ENCODE data around the gene KIDINS220.

The KIDINS220 gene

DNA sequence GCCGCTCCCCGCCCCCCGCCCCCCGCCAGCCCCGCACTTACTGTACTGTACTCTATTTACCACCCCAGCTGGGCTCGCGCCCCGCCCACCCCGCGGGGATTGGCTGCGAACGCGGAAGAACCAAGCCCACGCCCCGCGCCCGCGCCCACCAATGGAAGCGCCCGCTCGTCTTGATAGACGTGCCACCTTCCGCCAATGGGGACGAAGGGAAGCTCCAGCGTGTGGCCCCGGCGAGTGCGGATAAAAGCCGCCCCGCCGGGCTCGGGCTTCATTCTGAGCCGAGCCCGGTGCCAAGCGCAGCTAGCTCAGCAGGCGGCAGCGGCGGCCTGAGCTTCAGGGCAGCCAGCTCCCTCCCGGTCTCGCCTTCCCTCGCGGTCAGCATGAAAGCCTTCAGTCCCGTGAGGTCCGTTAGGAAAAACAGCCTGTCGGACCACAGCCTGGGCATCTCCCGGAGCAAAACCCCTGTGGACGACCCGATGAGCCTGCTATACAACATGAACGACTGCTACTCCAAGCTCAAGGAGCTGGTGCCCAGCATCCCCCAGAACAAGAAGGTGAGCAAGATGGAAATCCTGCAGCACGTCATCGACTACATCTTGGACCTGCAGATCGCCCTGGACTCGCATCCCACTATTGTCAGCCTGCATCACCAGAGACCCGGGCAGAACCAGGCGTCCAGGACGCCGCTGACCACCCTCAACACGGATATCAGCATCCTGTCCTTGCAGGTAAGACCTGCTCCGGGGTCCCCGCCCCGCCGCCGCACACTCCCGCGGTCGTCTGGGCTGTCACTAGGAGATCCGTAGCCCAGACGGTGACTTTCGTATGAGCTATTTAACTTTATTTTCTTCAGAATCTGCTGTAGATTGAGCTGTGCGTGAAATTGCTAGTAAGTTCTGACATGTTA lies 155.4 kb downstream of the KIDINS220 start, which contains the start of gene ID2:
Gene ID2, plus strand, starts transcription at position 271 of the 907 bp plus-strand sequence. Its CDS starts 110 bp downstream, at position 381.
- Histone ChIP-seq H3K36me3 (ENCODE audit: control insufficient read depth, insufficient read depth, low read length) (no peaks in the 10 kb centered on the region), H3K4me1 (ENCODE audit: control insufficient read depth, insufficient read depth, low read length) (peaks cover 4% of the 10 kb centered on the region; the same call in 1 of the 2 replicates), H3K9me3 (ENCODE audit: control insufficient read depth, insufficient read depth, low read length) (no peaks in the 10 kb centered on the region), H3K4me3 (ENCODE audit: low read length) (peak within 1 kb of the TSS; percentile 64), H3K27me3 (ENCODE audit: control insufficient read depth, insufficient read depth, low read length) (peaks cover 10% of the 10 kb centered on the region; the same call in 1 of the 2 replicates), H3K27ac (ENCODE audit: low read length) (no peak within 1 kb of the TSS)
- DNase-seq (ENCODE audit: low read depth, low spot score) = peak; percentile 87
- WGBS (ENCODE audit: insufficient coverage, insufficient read length) = no CpG with 5 or more reads among the region's 70 CpGs

GRCh38 chr2:8680822-8681760 lies 156.3 kb downstream of the KIDINS220 start:
- WGBS (ENCODE audit: insufficient coverage, insufficient read length) = no CpG with 5 or more reads among the region's 30 CpGs
- no peak for DNase-seq (ENCODE audit: low read depth, low spot score)
- Histone ChIP-seq H3K36me3 (ENCODE audit: control insufficient read depth, insufficient read depth, low read length) (no peaks in the 10 kb centered on the region), H3K9me3 (ENCODE audit: control insufficient read depth, insufficient read depth, low read length) (no peaks in the 10 kb centered on the region), H3K27me3 (ENCODE audit: control insufficient read depth, insufficient read depth, low read length) (peaks cover 18% of the 10 kb centered on the region), H3K4me3 (ENCODE audit: low read length) (peak overlapping the region; percentile 34; the same call in 1 of the 2 replicates), H3K4me1 (ENCODE audit: control insufficient read depth, insufficient read depth, low read length) (peaks cover 8% of the 10 kb centered on the region; the same call in 1 of the 2 replicates), H3K27ac (ENCODE audit: low read length) (no peak overlapping the region)

GRCh38 chr2:8679827-8680731 lies 157.3 kb downstream of the KIDINS220 start:
- H3K27ac ChIP-seq (ENCODE audit: low read length) = no peak overlapping the region
- no peak for DNase-seq (ENCODE audit: low read depth, low spot score)
- no peaks in the 10 kb centered on the region for H3K36me3 ChIP-seq (ENCODE audit: control insufficient read depth, insufficient read depth, low read length)
- WGBS (ENCODE audit: insufficient coverage, insufficient read length) = no CpG with 5 or more reads among the region's 19 CpGs
- H3K27me3 ChIP-seq (ENCODE audit: control insufficient read depth, insufficient read depth, low read length) = peaks cover 28% of the 10 kb centered on the region
- H3K4me1 ChIP-seq (ENCODE audit: control insufficient read depth, insufficient read depth, low read length) = peaks cover 8% of the 10 kb centered on the region; the same call in 1 of the 2 replicates
- no peaks in the 10 kb centered on the region for H3K9me3 ChIP-seq (ENCODE audit: control insufficient read depth, insufficient read depth, low read length)
- no peak overlapping the region for H3K4me3 ChIP-seq (ENCODE audit: low read length)

DNA sequence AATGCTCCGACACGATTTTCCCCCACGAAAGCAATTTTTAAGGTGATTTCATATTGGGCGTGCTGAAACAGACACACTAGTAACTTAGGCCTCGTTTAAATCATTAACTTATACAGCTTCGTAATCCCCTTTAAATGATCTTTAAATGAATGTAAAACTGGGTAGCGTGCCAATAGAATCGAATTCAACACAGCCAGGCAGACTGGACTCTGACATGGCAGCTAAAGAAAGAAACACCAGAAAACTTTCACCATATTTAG lies 157.9 kb downstream of the KIDINS220 start:
- Histone ChIP-seq H3K36me3 (ENCODE audit: control insufficient read depth, insufficient read depth, low read length) (no peaks in the 10 kb centered on the region), H3K4me1 (ENCODE audit: control insufficient read depth, insufficient read depth, low read length) (peaks cover 8% of the 10 kb centered on the region; the same call in 1 of the 2 replicates), H3K9me3 (ENCODE audit: control insufficient read depth, insufficient read depth, low read length) (no peaks in the 10 kb centered on the region), H3K27me3 (ENCODE audit: control insufficient read depth, insufficient read depth, low read length) (peaks cover 29% of the 10 kb centered on the region), H3K4me3 (ENCODE audit: low read length) (peak overlapping the region; percentile 38; the same call in 1 of the 2 replicates), H3K27ac (ENCODE audit: low read length) (no peak overlapping the region)
- no peak for DNase-seq (ENCODE audit: low read depth, low spot score)
- WGBS (ENCODE audit: insufficient coverage, insufficient read length) = no CpG with 5 or more reads among the region's 8 CpGs

Measured in iPS DF 6.9 (cell line).